Measurements from ENCODE around the gene TPD52L2.
"Not testable (repeated sequence)": the region's sequence is repeated elsewhere in the genome, so short reads cannot be mapped to it uniquely, and the experiment has no call there.

Gene TPD52L2

DNA sequence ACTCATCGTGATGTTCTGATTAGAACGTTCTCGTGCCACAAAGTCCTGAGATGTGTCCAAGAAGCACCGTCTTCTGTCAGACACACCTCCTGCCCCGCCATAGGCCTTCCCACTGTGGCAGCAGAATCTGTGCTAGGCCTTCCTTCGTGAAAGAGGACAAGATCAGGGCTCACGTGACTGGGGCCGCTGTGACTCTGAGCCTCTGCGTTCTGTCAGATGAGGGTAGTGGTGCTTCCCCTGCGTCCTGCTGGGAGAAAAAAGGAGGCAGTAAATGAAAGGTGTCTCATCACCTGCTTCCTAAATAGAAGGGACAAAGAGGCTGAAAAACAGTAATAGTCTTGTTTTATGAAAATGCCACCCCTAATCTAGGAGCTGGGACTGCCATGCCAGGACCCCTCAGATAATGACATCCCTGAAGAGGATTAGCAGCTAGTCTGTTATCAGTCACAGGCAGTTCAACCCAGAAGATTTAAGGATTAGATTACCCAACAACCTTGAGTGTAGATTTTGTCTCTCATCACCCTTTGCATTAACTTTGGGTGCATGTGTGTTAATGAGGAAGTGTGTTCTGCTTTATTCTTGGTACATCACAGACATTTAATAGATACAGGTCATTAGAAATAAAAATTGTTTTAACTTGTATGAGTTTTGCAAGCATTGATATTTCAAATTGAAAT is 34.0 kb downstream of the TPD52L2 start:
- no peak overlapping the region for H3K27ac ChIP-seq
- no peak for TF ChIP-seq ZFX (IDR thresholded peaks at IDR 0.05; ENCODE audit: borderline replicate concordance)
- TF ChIP-seq, protein P1, sequence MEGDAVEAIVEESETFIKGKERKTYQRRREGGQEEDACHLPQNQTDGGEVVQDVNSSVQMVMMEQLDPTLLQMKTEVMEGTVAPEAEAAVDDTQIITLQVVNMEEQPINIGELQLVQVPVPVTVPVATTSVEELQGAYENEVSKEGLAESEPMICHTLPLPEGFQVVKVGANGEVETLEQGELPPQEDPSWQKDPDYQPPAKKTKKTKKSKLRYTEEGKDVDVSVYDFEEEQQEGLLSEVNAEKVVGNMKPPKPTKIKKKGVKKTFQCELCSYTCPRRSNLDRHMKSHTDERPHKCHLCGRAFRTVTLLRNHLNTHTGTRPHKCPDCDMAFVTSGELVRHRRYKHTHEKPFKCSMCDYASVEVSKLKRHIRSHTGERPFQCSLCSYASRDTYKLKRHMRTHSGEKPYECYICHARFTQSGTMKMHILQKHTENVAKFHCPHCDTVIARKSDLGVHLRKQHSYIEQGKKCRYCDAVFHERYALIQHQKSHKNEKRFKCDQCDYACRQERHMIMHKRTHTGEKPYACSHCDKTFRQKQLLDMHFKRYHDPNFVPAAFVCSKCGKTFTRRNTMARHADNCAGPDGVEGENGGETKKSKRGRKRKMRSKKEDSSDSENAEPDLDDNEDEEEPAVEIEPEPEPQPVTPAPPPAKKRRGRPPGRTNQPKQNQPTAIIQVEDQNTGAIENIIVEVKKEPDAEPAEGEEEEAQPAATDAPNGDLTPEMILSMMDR (IDR thresholded peaks at IDR 0.05): no peak

GRCh38 chr20:63900413-63900812 is 35.3 kb downstream of the TPD52L2 start:
- TF ChIP-seq ZFX (IDR thresholded peaks at IDR 0.05; ENCODE audit: borderline replicate concordance): no peak
- H3K27ac ChIP-seq: no peak overlapping the region

GRCh38 chr20:63903796-63904561 is 38.9 kb downstream of the TPD52L2 start:
- no peak overlapping the region for H3K27ac ChIP-seq
- TF ChIP-seq, protein P1 (IDR thresholded peaks at IDR 0.05): no peak
- TF ChIP-seq ZFX (IDR thresholded peaks at IDR 0.05; ENCODE audit: borderline replicate concordance): no peak

DNA sequence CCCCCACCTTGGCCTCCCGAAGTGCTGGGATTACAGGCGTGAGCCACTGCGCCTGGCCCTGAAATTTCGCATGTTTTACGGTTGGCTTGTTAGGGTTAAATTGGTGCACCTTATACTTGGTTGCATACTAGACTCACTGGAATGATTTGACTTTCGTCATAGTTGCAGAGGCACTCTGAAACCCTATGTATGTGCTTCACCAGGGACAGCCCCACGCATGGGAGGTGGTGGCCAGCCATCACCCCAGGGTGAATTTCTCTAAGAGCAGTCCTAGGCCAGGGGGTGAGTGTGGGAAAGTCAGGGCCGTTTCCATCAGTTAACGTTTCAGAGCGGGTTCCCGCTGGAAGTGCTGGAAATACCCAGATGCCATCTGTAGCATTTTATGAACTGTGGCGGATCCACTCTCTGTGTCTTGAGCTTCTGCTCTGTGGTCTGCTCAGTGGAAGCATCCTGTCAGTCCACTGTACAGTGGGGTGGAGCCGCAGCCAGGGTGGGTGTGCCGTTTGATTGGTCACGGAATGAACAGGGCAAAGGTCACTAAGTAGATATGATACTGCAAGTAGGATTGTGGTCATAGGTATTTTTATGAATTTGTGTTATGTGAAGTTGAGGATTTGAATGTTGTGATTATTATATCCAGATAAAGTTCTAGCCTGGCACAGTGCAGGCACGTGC is 43.1 kb downstream of the TPD52L2 start:
- H3K27ac ChIP-seq: peak overlapping the region; percentile 25
- TF ChIP-seq, protein P1 (IDR thresholded peaks at IDR 0.05): no peak
- no peak for TF ChIP-seq ZFX (IDR thresholded peaks at IDR 0.05; ENCODE audit: borderline replicate concordance)

- peak overlapping the region; percentile 55 for H3K27ac ChIP-seq
- TF ChIP-seq, protein P1 (IDR thresholded peaks at IDR 0.05): no peak
- no peak for TF ChIP-seq ZFX (IDR thresholded peaks at IDR 0.05; ENCODE audit: borderline replicate concordance)
Measured at GRCh38 chr20:63911176-63911575, 46.1 kb downstream of the TPD52L2 start.

- TF ChIP-seq, protein P1 (IDR thresholded peaks at IDR 0.05): no peak
- H3K27ac ChIP-seq: no peak overlapping the region
Measured at GRCh38 chr20:63913768-63914167, 48.7 kb downstream of the TPD52L2 start.

GRCh38 chr20:63915471-63915870 is 50.4 kb downstream of the TPD52L2 start:
- no peak for TF ChIP-seq ZFX (IDR thresholded peaks at IDR 0.05; ENCODE audit: borderline replicate concordance)
- TF ChIP-seq, protein P1 (IDR thresholded peaks at IDR 0.05): no peak
- no peak overlapping the region for H3K27ac ChIP-seq

GRCh38 chr20:63916371-63916939 is 51.4 kb downstream of the TPD52L2 start:
- H3K27ac ChIP-seq: not testable (repeated sequence)
